K562 (cell line): ENCODE measurements around the gene FAM200A. TPM values are rescaled to one million over a fixed set of nuclear protein-coding genes. Genes with fewer than 3 reads are reported as not detected.
A peak's percentile ranks its signal among the peaks of the same experiment; 100 is the strongest.

Source experiments
- CBFB ChIP-seq: sonication (generic); formaldehyde crosslinking; IDR thresholded peaks from 2 replicates; pipeline ENCODE4 v1.4.0; 2020; ENCODE audit warnings: mild to moderate bottlenecking, missing genetic modification reagents
- CBX5 ChIP-seq: IDR thresholded peaks from 2 replicates; pipeline ENCODE4 v1.6.1; 2014; ENCODE audit warnings: low read depth, borderline replicate concordance
- CTBP1 ChIP-seq: fragments of 450-650 bp; IDR thresholded peaks from 2 replicates; pipeline ENCODE4 v1.6.1; 2016; ENCODE audit warnings: borderline replicate concordance
- EP400 ChIP-seq: fragments of 450-650 bp; IDR thresholded peaks from 2 replicates; pipeline ENCODE4 v1.6.1; 2017; ENCODE audit warnings: antibody characterized with exemption, mild to moderate bottlenecking, moderate library complexity
- FOXJ2 ChIP-seq: fragments of 200-800 bp; sonication (Bioruptor generic); IDR thresholded peaks from 2 replicates; pipeline ENCODE4 v1.6.1; 2016; ENCODE audit warnings: missing genetic modification characterization, missing compliant biosample characterization
- GATA2 ChIP-seq: sonication (generic); formaldehyde crosslinking; IDR thresholded peaks from 2 replicates; pipeline ENCODE4 v1.4.0; 2020; ENCODE audit warnings: mild to moderate bottlenecking, missing genetic modification reagents
- KDM1A ChIP-seq, 2 experiments: fragments of 450-650 bp; IDR thresholded peaks; 2 replicates each; pipeline ENCODE4 v1.6.1; 2016; ENCODE audit warnings: mild to moderate bottlenecking in 2 of 2
- LEF1 ChIP-seq: fragments of 450-650 bp; IDR thresholded peaks from 2 replicates; pipeline ENCODE4 v1.6.1; 2016; ENCODE audit warnings: mild to moderate bottlenecking
- RBM34 ChIP-seq: fragments of 200-400 bp; formaldehyde crosslinking; IDR thresholded peaks from 2 replicates; pipeline ENCODE4 v1.6.1; 2018; ENCODE audit warnings: low read length, borderline replicate concordance; ENCODE audit not compliant: insufficient read depth
- TAF7 ChIP-seq: fragments of 450-650 bp; IDR thresholded peaks from 2 replicates; pipeline ENCODE4 v1.6.1; 2016; ENCODE audit warnings: missing genetic modification characterization, missing compliant biosample characterization
- TCF15 ChIP-seq: fragments of 250-450 bp; sonication (Bioruptor Pico); IDR thresholded peaks from 2 replicates; pipeline ENCODE4 v1.8.0; 2022; ENCODE audit warnings: moderate library complexity, mild to moderate bottlenecking, inconsistent platforms
- TRIM24 ChIP-seq, 2 experiments: fragments of 450-650 bp; IDR thresholded peaks; 2 replicates each; pipeline ENCODE4 v1.6.1; 2016
- TSHZ1 ChIP-seq: fragments of 250-450 bp; sonication (Bioruptor Pico); IDR thresholded peaks from 2 replicates; pipeline ENCODE4 v1.4.0; 2020; ENCODE audit warnings: mild to moderate bottlenecking, moderate library complexity
- YY1 ChIP-seq, 3 experiments: IDR thresholded peaks; 2 replicates each; pipeline ENCODE4 v1.6.1; 2011; ENCODE audit warnings: low read length in 2 of 3, mild to moderate bottlenecking in 2 of 3, moderate library complexity in 2 of 3, borderline replicate concordance in 1 of 3, control low read depth in 1 of 3, low read depth in 1 of 3; ENCODE audit not compliant: insufficient read depth in 3 of 3, insufficient replicate concordance in 2 of 3, control insufficient read depth in 1 of 3, insufficient read length in 1 of 3; ENCODE audit errors: extremely low read depth in 1 of 3
- ZEB2 ChIP-seq: fragments of 450-650 bp; IDR thresholded peaks from 2 replicates; pipeline ENCODE4 v1.6.1; 2016
- ZNF134 ChIP-seq: fragments of 250-450 bp; sonication (Bioruptor Pico); conservative IDR thresholded peaks from 2 replicates; pipeline ENCODE4 v1.4.0; 2020
- ZNF175 ChIP-seq: fragments of 200-800 bp; sonication (Bioruptor generic); IDR thresholded peaks from 2 replicates; pipeline ENCODE4 v1.6.1; 2016; ENCODE audit warnings: low read depth, mild to moderate bottlenecking, missing genetic modification characterization, missing compliant biosample characterization
- ZNF24 ChIP-seq: fragments of 450-650 bp; IDR thresholded peaks from 2 replicates; pipeline ENCODE4 v1.6.1; 2016
- ZNF282 ChIP-seq: sonication (generic); formaldehyde crosslinking; IDR thresholded peaks from 2 replicates; pipeline ENCODE4 v1.8.1; 2023; ENCODE audit warnings: missing genetic modification reagents
- ZNF695 ChIP-seq: fragments of 450-650 bp; formaldehyde crosslinking; IDR thresholded peaks from 2 replicates; pipeline ENCODE4 v1.4.0; 2020; ENCODE audit warnings: mild to moderate bottlenecking, moderate library complexity
- ZNF717 ChIP-seq: fragments of 250-450 bp; sonication (Bioruptor Pico); IDR thresholded peaks from 2 replicates; pipeline ENCODE4 v1.5.0; 2021
- ZNF764 ChIP-seq: fragments of 250-450 bp; sonication (Bioruptor Pico); IDR thresholded peaks from 2 replicates; pipeline ENCODE4 v1.4.0; 2020; ENCODE audit warnings: low read depth, mild to moderate bottlenecking, moderate library complexity
- polyA plus RNA-seq, 8 experiments: library from polyadenylated mRNA; depleted of rRNA in 4 of 8; stranded (reverse) in 5 of 8; unstranded in 3 of 8; fragments of >200 nt; fragmentation: Nextera tagmentation in 2 of 8; fragmentation: Illumina TruSeq in 1 of 8; extraction: Ambion mirVana in 2 of 8; extraction: Trizol in 1 of 8; gene quantifications; 2 replicates each; pipeline versions ENCODE4 v1.2.1 to v1.2.3, GENCODE V29; 2011 to 2014; ENCODE audit warnings: inconsistent platforms in 1 of 8, missing spikeins in 1 of 8
- total RNA-seq, 7 experiments: library from RNA; depleted of rRNA in 6 of 7; stranded (reverse); fragments of >200 nt in 6 of 7; fragmentation: Illumina TruSeq in 2 of 7; extraction: Trizol in 2 of 7; gene quantifications; 2 replicates each; pipeline versions ENCODE4 v1.2.1 to v1.2.3, GENCODE V29; 2011 to 2021; ENCODE audit warnings: low replicate concordance in 1 of 7
- TF ChIP-seq, protein P1 (sequence below): sonication (generic); formaldehyde crosslinking; IDR thresholded peaks from 2 replicates; pipeline ENCODE4 v1.8.1; 2022; ENCODE audit warnings: missing genetic modification reagents

The FAM200A gene
- total and polyA plus RNA-seq, 9 of the 15 experiments (the other 6 are each of a cell fraction or from before 2014, with no cell fraction given): 3.3 to 11.2 (median 8.3) TPM

DNA sequence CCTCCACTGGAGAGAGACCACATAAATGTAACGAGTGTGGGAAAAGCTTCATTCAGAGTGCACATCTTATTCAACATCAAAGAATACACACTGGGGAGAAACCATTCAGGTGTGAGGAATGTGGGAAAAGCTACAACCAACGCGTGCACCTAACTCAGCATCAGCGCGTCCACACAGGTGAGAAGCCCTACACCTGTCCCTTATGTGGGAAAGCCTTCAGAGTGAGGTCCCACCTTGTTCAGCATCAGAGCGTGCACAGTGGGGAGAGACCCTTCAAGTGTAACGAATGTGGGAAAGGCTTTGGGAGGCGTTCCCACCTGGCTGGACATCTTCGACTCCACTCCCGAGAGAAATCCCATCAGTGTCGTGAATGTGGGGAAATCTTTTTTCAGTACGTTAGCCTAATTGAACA lies 20.6 kb downstream of the FAM200A start (continued):
- TF ChIP-seq ZNF175 (CRISPR knock-in tag): no peak
- 0 out of 2 replicates have a peak, but pooled peaks have one; percentile 36 for TF ChIP-seq ZNF24
- peak; percentile 26; the same call in 1 of the 2 replicates for TF ChIP-seq CTBP1
- TF ChIP-seq TRIM24 (IDR thresholded peaks at IDR 0.05): peak; percentile 18 to 90; a peak in 2 of 4 replicates
- no peak for TF ChIP-seq YY1 (IDR thresholded peaks at IDR 0.05; ENCODE audit: borderline replicate concordance in 1 of 3, control insufficient read depth in 1 of 3, extremely low read depth in 1 of 3, insufficient read depth in 3 of 3, insufficient read length in 1 of 3, insufficient replicate concordance in 2 of 3, low read depth in 1 of 3, low read length in 2 of 3)
- peak; percentile 33; the same call in 1 of the 2 replicates for TF ChIP-seq EP400
- no peak for TF ChIP-seq TSHZ1 (CRISPR knock-in tag)
- no peak for TF ChIP-seq ZNF695 (CRISPR knock-in tag)
- peak in 1 of 2 experiments; percentile 37; a peak in 1 of 4 replicates for TF ChIP-seq KDM1A (IDR thresholded peaks at IDR 0.05)
- no peak for TF ChIP-seq FOXJ2
- no peak for TF ChIP-seq TAF7 (tag)
- TF ChIP-seq ZEB2: peak; percentile 92
- TF ChIP-seq TCF15 (CRISPR knock-in tag): no peak
- peak; percentile 83 for TF ChIP-seq ZNF134 (CRISPR knock-in tag)
- TF ChIP-seq RBM34: no peak
- no peak for TF ChIP-seq ZNF717
- TF ChIP-seq LEF1: peak; percentile 77
- TF ChIP-seq CBFB (CRISPR knock-in tag): no peak
- TF ChIP-seq, protein P1, sequence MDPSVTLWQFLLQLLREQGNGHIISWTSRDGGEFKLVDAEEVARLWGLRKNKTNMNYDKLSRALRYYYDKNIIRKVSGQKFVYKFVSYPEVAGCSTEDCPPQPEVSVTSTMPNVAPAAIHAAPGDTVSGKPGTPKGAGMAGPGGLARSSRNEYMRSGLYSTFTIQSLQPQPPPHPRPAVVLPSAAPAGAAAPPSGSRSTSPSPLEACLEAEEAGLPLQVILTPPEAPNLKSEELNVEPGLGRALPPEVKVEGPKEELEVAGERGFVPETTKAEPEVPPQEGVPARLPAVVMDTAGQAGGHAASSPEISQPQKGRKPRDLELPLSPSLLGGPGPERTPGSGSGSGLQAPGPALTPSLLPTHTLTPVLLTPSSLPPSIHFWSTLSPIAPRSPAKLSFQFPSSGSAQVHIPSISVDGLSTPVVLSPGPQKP (CRISPR knock-in tag): no peak
- peak; percentile 99 for TF ChIP-seq CBX5
- no peak for TF ChIP-seq ZNF764 (CRISPR knock-in tag)
- no peak for TF ChIP-seq GATA2 (CRISPR knock-in tag)
- no peak for TF ChIP-seq ZNF282
